Esophagus muscularis mucosa (tissue), 4 donors: ENCODE measurements around the gene PIK3R2. TPM values are rescaled to one million over a fixed set of nuclear protein-coding genes. Genes with fewer than 3 reads are reported as not detected.

Experiments
- DNase-seq: peaks from one replicate; pipeline ENCODE4 v3.0.0-alpha.2; 2017; ENCODE audit errors: extremely low spot score
- H3K27ac ChIP-seq, 4 donors: fragments of 200-600 bp; sonication (generic); replicated peaks in 1 of 4; 1 replicate in 3 of 4; 2 replicates in 1 of 4; pipeline ENCODE4 v1.5.1; 2016 to 2019; ENCODE audit warnings: mild to moderate bottlenecking in 1 of 4
- H3K27me3 ChIP-seq, 4 donors: fragments of 200-600 bp; sonication (generic); one replicate each; pipeline versions ENCODE4 v1.5.1 to v1.6.0; 2016 to 2019
- H3K36me3 ChIP-seq, 4 donors: fragments of 200-600 bp; sonication (generic); one replicate each; pipeline ENCODE4 v1.5.1; 2016 to 2019
- H3K4me1 ChIP-seq, 4 donors: fragments of 200-600 bp; sonication (generic); one replicate each; pipeline ENCODE4 v1.5.1; 2016 to 2019
- H3K4me3 ChIP-seq, 4 donors: fragments of 200-600 bp; sonication (generic); 1 replicate in 2 of 4; 2 replicates in 2 of 4; pipeline ENCODE4 v1.5.1; 2016 to 2019; ENCODE audit warnings: mild to moderate bottlenecking in 4 of 4, moderate library complexity in 1 of 4
- H3K9me3 ChIP-seq, 4 donors: fragments of 200-600 bp; sonication (generic); 1 replicate in 3 of 4; 2 replicates in 1 of 4; pipeline ENCODE4 v1.5.1; 2016 to 2019
- EP300 ChIP-seq: sonication (generic); formaldehyde crosslinking; IDR thresholded peaks from one replicate; pipeline ENCODE4 v1.6.1; 2017; ENCODE audit warnings: antibody characterized with exemption
- POLR2A ChIP-seq: fragments of 450-650 bp; IDR thresholded peaks from one replicate; pipeline ENCODE4 v1.6.1; 2017; ENCODE audit warnings: antibody characterized with exemption, moderate library complexity, mild to moderate bottlenecking, low read depth
- POLR2AphosphoS5 ChIP-seq, 2 donors: sonication (generic); formaldehyde crosslinking; IDR thresholded peaks; one replicate each; pipeline ENCODE4 v1.6.1; 2017; ENCODE audit warnings: antibody characterized with exemption in 2 of 2
- WGBS: methylation state at CpG from one replicate; pipeline ENCODE4 v1.1.5; 2018; 5-methylcytosine and 5-hydroxymethylcytosine counted together
- intact Hi-C: fragments of 100-400 bp; cut with DNase I; formaldehyde crosslinking; loops from one replicate; pipeline ENCODE4 v1.15.1; 2023
- total RNA-seq, 4 donors: library from RNA; depleted of rRNA; stranded (reverse); fragments of >200 nt; gene quantifications; one replicate each; pipeline versions ENCODE4 v1.1.0 to v1.2.1, GENCODE V29; 2016
- TF ChIP-seq, protein P1 (sequence below), 3 experiments: fragments of 200-600 bp in 2 of 3; fragments of 450-650 bp in 1 of 3; sonication (generic) in 2 of 3; IDR thresholded peaks; one replicate each; pipeline ENCODE4 v1.5.1; 2017 to 2019; ENCODE audit warnings: antibody characterized with exemption in 3 of 3, mild to moderate bottlenecking in 2 of 3, moderate library complexity in 1 of 3

Gene PIK3R2
- total RNA-seq, 4 donors from 2014 or later, result 4.2 to 32.2 (median 19.4) TPM

DNA sequence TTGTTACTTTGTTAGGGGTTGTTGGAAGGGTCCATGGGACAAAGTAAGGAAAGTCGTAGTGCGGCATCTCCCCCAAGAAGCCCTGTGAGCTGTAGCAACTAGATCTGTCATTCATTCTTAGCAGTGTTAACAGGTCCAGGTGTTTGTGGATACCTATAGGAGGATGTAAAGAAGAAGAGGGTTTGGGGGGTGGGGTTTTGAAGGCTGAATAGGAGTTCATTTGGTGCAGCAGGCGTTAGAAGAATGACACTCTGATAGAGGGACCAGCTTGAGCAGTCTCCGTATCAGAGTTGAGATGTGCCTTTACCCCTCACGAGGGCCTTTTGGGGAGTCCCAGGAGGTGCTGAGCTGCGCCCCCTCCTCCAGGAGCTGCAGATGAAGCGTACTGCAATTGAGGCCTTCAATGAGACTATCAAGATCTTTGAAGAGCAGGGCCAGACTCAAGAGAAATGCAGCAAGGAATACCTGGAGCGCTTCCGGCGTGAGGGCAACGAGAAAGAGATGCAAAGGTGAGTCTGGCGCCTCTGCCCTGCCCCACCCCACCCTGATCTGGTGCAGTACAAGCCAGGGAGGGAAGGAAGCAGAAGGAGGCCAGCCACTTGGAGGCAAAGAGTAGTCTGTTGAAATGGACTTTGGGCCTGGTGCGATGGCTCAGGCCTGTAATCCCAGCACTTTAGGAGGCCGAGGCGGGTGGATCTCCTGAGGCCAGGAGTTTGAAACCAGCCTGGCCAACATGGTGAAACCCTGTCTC is 13.0 kb downstream of the PIK3R2 start:
- H3K27ac ChIP-seq, result no peak overlapping the region
- H3K4me1 ChIP-seq, result peaks cover 9 to 20% (median 12%) of the 10 kb centered on the region in 4 donors
- H3K4me3 ChIP-seq, result no peak overlapping the region
- intact Hi-C loops, result no loop called here
- no peaks in the 10 kb centered on the region for H3K9me3 ChIP-seq
- no peak for DNase-seq
- no peaks in the 10 kb centered on the region for H3K27me3 ChIP-seq
- peaks cover 43 to 84% (median 69%) of the 10 kb centered on the region in 4 donors for H3K36me3 ChIP-seq
- 97% methylated on average over 11 of the region's 15 CpGs for WGBS
- TF ChIP-seq POLR2AphosphoS5 (IDR thresholded peaks at IDR 0.05) (no peak), EP300 (no peak), POLR2A (no peak)
- TF ChIP-seq, protein P1, sequence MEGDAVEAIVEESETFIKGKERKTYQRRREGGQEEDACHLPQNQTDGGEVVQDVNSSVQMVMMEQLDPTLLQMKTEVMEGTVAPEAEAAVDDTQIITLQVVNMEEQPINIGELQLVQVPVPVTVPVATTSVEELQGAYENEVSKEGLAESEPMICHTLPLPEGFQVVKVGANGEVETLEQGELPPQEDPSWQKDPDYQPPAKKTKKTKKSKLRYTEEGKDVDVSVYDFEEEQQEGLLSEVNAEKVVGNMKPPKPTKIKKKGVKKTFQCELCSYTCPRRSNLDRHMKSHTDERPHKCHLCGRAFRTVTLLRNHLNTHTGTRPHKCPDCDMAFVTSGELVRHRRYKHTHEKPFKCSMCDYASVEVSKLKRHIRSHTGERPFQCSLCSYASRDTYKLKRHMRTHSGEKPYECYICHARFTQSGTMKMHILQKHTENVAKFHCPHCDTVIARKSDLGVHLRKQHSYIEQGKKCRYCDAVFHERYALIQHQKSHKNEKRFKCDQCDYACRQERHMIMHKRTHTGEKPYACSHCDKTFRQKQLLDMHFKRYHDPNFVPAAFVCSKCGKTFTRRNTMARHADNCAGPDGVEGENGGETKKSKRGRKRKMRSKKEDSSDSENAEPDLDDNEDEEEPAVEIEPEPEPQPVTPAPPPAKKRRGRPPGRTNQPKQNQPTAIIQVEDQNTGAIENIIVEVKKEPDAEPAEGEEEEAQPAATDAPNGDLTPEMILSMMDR (IDR thresholded peaks at IDR 0.05), result no peak

DNA sequence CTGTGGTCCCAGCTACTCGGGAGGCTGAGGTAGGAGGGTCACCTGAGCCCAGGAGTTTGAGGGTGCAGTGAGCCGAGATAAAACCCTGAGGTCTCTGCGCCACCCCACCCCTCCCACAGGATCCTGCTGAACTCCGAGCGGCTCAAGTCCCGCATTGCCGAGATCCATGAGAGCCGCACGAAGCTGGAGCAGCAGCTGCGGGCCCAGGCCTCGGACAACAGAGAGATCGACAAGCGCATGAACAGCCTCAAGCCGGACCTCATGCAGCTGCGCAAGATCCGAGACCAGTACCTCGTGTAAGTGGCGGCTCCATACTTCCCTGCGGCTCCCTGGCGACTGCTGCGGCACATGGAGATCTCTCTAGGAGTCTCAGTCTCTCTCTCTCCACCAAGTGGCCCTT is 14.0 kb downstream of the PIK3R2 start:
- no peak for TF ChIP-seq POLR2AphosphoS5 (IDR thresholded peaks at IDR 0.05)
- no peak for TF ChIP-seq POLR2A
- TF ChIP-seq, protein P1 (IDR thresholded peaks at IDR 0.05), result no peak
- no peak for TF ChIP-seq EP300

DNA sequence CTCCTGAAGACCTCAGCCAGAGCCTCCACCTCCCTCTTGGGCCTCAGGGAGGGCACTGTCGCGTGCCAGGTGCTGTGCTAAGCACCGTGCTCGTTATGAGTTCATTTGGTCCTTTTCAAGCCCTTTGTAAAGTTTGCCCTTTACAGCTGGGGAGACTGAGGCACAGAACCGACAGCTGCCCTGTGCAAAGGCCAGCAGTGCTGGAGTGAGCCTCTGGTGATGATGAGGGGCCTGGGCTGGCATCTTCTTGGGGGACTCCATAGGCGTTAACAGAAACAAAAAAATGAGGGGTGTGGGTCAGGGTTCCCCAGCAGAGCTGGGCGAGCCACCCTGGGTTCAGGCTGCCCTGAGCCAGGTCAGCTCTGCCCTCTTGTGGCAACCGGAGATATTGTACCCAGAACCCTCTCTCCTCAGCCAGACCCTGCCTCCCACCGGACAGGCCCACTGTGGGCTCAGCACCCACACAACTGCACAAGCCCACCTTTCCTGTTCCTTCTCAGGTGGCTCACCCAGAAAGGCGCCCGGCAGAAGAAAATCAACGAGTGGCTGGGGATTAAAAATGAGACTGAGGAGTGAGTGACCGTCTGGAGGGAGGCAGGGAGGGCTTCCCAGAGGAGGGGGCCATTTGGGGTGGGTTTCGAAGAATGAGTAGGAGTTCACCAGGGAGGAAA is 15.1 kb downstream of the PIK3R2 start:
- intact Hi-C loops, result loop anchor here (2.0 kb wide), 1 partner anchor 55 kb away; no protein-coding TSS in a partner anchor
- TF ChIP-seq, protein P1 (IDR thresholded peaks at IDR 0.05), result peak; percentile 64 to 82 (median 77)
- no peak for TF ChIP-seq POLR2AphosphoS5 (IDR thresholded peaks at IDR 0.05)
- no peak for TF ChIP-seq POLR2A
- no peak for TF ChIP-seq EP300
- Histone ChIP-seq H3K27ac (no peak overlapping the region), H3K9me3 (no peaks in the 10 kb centered on the region), H3K36me3 (peaks cover 39 to 70% (median 56%) of the 10 kb centered on the region in 4 donors), H3K4me1 (peaks cover 2 to 10% (median 9%) of the 10 kb centered on the region in 4 donors), H3K27me3 (no peaks in the 10 kb centered on the region), H3K4me3 (no peak overlapping the region)
- 70% methylated on average over 14 of the region's 14 CpGs for WGBS
- no peak for DNase-seq

More for the DNA sequence above, 14.0 kb downstream of the PIK3R2 start:
- intact Hi-C loops, result no loop called here
- Histone ChIP-seq H3K4me3 (no peak overlapping the region), H3K4me1 (peaks cover under 1 to 12% (median 6%) of the 10 kb centered on the region in 4 donors), H3K27me3 (no peaks in the 10 kb centered on the region), H3K27ac (no peak overlapping the region), H3K36me3 (peaks cover 43 to 81% (median 67%) of the 10 kb centered on the region in 4 donors), H3K9me3 (no peaks in the 10 kb centered on the region)
- WGBS, result 89% methylated on average over 17 of the region's 21 CpGs
- no peak for DNase-seq

DNA sequence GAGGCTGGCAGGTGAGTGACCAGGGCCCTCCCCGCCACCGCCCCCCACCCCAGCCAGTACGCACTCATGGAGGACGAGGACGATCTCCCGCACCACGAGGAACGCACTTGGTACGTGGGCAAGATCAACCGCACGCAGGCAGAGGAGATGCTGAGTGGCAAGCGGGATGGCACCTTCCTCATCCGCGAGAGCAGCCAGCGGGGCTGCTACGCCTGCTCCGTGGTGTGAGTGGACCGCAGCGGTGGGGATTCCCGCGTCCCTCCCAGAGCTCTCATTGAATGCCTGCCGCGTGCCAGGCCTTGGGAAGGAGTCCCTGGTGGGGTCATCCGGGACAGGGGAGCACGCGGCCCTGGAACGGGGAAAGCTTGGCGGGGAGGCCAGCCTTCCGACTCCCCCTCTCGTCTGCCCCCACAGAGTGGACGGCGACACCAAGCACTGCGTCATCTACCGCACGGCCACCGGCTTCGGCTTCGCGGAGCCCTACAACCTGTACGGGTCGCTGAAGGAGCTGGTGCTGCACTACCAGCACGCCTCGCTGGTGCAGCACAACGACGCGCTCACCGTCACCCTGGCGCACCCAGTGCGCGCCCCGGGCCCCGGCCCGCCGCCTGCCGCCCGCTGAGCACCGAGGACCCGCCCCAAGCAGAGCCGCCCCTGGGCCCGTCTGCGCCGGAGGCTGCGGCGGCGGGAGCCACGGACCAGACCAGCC is 15.9 kb downstream of the PIK3R2 start:
- Histone ChIP-seq H3K4me3 (no peak overlapping the region), H3K4me1 (peaks cover 8 to 17% (median 15%) of the 10 kb centered on the region in 4 donors), H3K27ac (no peak overlapping the region), H3K27me3 (no peaks in the 10 kb centered on the region), H3K36me3 (peaks cover 32 to 63% (median 48%) of the 10 kb centered on the region in 4 donors), H3K9me3 (no peaks in the 10 kb centered on the region)
- 94% methylated on average over 33 of the region's 66 CpGs for WGBS
- no peak for DNase-seq
- intact Hi-C loops, result loop anchor here (2.0 kb wide), 1 partner anchor 56 kb away; no protein-coding TSS in a partner anchor
- TF ChIP-seq EP300, result no peak
